Activated CD4-positive, alpha-beta T cell treated with anti-CD3 and anti-CD28 coated beads for 4 hours (primary cell): Measurements from ENCODE around the gene BCL2.

Experiments
- DNase-seq, 2 donors: peaks; one replicate each; pipeline ENCODE4 v3.0.0-alpha.2; 2020

The BCL2 gene

DNA sequence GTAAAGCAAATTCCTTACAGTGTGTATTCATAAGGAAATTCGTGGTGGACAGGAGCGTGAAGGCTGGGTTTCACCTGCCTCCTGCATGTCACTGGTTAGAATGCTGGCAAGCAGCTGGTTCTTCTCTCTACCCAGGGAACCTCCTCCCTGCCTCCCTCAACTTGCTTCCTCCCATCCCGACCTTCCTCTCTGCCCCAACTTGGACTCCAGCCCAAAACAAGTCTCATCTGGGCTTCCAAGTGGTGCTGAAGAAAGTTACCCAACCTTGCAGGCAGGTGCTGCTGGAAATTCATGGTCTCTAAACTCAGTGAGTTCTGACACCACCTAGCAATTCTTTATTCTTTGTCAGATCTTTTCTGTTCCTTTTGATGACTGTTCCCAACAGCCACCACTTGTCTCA, 184.5 kb downstream of the BCL2 start:
- no peak for DNase-seq

DNA sequence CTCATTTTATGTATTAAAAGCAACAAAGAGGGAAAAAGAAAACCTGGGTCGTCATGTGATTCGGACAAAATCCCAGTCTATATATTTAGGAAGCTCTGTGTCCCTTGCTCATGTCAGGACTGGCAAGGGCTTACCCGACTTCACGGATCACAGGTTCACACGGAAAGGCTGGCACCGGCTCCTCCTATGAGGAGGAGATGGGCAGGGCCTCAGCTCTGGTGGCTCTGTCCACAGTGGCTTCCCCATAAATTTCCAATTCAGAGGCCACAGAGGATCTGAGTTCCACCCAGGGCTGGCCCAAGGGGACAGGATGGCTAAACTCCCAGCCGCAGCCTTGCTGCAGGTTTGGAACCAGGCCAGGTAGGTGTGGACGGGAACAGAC, 186.8 kb downstream of the BCL2 start:
- DNase-seq = no peak

DNA sequence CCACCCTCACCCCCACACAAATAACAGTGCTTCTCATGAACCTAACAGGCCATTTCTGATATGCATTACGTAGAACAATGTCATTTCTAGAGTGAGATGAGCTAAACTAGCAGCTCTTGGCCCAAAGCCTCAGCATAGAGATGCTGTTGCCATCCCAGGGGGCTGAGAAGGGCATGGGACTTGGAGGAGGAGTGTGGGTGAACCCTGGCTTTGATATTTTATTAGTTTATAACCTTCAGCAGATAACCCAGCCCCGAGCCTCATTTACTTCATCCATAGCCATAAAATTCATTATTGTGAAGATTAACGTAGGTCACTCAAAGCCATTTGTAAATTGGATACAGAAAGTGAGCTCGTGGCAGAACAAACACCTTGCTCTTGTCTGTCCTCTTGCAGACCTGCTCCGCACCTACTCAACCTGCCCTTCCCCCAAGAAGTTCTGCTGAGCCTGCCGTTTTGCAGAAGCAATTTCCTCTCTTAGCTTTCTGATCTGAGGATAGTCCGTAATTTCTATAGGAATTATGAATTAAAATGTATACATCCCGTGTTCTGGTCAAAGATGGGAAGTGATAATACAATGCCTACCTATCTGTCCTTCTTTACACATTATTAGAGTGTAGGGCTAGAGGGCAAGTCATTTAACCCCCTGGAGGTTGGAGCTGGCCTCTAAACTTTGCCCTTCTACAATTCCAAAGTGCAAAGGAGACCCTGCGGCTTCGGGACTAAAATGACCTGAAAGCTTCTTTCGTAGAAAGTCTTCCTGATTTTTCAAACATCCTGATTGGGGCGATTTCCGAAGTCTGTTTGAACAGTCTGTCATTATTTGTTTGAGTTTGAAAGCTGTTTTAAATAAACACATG, 187.4 kb downstream of the BCL2 start:
- DNase-seq = no peak

DNA sequence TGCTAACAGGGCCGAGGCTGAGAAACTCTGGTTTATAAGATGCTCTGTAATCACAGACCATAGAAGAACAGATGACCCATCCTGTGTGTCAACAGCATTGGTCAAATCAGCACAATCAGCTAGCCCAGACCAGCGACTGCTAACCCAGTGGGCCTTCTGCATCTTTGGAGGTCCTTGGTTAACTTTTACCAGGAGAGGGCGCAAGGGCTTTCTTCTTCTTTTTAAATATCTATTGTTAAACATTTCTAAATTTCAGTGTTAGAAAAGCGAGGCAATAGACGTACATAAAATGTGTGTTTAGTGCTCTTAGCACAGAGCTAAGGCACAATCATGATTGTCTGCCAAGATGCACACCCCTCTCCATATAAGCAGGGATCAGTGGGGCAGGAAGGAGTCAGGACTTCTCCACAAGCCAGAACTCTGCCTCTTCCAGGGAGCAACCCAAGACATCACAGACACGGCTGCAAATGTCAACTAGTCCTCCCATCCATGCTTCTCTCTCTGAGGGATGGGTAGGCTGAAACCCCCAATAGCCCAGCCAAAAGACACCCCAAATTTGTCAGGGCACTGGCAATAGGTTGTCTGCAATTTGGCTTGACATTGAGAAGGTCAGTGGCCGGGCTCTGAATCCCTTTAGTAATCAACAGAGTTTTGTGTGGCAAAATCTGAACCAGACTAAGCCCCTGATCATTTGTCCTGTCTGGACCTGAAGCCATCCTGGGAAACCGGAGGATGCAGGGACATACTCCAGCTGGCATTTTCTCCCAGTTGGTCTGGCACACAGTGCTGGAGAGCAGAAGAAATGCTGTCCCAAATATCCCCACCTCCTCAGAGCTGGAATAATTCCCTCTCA, 188.2 kb downstream of the BCL2 start:
- peak; percentile 62 to 76 for DNase-seq

DNA sequence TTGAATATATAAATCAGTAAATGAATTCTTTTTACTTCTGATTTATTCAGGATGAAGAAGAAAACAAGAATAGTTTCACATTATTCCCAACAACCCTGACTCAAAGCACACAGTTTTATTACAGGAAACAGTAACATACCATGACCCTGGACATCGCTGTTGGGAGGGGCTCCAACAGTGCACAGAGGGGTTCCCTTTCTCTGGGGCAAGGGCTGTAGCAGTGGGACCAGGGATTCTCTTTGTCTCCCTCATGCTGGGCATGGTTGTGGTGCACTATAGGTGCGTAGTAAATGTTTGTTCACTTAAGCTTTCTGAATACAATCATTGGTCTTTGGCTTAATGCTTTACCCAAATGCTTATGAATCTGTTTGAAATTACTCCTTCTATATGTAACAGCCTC, 189.4 kb downstream of the BCL2 start:
- DNase-seq = no peak

DNA sequence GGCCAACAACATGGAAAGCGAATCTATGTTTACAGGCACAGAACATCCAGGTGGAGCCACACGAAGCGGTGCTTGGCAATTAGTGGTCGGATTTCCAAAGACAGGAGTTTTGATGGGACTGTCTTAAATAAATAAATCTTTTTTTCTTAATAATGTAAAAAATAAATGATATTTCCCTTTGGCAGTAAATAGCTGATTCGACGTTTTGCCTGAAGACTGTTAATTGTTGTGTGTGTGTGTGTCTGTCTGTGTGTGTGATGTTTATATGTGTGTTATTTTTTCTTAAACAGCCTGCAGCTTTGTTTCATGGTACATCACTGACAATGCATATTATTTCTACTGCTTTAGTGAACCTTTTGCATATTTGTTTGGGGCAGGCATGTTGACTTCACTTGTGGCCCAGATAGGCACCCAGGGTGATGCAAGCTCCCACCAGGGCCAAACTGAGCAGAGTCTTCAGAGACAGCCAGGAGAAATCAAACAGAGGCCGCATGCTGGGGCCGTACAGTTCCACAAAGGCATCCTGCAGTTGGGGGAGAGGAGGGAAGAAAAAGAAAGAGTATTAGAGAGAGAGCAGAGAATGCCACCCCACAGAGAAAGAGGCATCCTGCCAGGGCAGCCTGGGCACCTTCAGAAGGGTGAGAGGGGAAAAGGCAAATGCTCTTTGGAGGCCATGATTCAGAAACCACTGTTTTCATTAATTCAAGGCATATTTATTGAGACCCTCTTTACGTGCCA, 191.2 kb downstream of the BCL2 start:
- DNase-seq = no peak

DNA sequence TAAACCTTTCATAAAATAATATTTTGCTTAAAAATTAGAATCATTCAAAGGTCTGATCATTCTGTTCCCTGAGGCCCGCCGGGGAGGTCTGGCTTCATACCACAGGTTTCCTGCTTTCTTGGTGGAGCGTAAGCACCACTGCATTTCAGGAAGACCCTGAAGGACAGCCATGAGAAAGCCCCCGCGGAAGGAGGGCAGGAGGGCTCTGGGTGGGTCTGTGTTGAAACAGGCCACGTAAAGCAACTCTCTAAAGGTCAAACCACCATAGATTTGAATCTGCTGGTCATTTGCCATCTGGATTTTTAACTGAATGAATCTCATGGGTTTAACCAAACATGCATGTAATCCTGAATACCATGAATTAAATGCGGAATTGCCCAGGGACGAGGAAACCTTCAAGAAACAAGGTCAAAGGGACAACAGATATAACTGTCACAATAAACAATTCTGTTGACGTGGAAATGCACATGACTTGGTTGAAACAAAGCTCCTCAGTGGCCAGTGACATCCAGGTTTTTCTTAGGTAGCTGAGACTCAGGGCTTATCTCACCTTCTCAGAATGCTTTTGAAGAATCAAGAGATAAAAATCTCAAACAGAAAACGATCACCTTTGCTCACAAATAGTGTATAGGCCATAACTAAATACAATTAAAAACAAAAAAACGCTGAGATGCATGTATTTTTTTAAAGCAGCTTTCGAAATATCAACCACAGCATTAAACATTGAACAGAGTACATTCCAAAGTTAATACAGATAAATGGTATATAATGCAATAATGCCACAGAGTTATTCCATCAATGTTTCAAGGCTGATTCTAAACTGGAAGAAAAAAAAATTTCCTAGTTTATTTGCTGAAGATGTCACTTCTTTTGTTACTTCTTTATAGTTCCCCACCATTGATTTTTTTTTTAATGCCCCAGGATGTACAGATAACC, 193.2 kb downstream of the BCL2 start:
- DNase-seq = no peak

DNA sequence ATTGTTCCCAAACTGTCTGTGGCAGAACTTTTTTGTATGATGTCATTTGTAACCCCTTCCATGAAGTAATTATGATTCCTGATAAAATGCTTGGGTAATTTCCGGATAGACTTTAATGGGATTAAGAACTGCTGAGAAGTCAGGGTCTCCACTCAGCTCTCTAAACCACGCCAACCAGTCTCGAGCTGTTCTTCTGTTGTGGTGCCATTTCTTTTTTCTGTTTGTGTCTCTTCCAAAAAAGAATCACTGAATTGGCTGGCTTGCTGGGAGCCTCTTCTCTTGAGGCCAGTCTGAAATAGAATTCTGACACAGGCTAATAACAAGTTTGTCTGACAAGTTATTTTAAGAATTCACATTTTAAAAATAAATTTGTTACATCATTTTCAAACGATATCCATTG, 198.9 kb downstream of the BCL2 start:
- no peak for DNase-seq

DNA sequence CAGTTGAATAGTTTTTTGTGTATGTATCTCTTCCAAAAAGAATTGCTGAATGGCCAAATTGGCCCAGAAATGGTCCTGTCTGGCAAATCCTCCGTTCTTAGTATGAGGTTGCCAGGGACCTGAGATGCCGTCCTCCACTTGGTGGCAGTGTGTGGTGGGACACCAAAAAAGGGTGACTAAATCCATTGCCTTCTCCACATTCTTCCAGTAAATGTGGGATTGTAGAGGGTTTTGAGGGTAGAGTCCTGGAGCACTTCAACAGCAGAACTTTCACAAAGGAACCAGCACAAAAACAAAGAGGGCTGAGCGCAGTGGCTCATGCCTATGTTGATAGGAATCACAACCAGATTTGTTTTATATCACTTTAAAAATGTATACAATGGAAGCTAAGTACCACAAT, 199.9 kb downstream of the BCL2 start:
- peak; percentile 12 to 18 for DNase-seq

DNA sequence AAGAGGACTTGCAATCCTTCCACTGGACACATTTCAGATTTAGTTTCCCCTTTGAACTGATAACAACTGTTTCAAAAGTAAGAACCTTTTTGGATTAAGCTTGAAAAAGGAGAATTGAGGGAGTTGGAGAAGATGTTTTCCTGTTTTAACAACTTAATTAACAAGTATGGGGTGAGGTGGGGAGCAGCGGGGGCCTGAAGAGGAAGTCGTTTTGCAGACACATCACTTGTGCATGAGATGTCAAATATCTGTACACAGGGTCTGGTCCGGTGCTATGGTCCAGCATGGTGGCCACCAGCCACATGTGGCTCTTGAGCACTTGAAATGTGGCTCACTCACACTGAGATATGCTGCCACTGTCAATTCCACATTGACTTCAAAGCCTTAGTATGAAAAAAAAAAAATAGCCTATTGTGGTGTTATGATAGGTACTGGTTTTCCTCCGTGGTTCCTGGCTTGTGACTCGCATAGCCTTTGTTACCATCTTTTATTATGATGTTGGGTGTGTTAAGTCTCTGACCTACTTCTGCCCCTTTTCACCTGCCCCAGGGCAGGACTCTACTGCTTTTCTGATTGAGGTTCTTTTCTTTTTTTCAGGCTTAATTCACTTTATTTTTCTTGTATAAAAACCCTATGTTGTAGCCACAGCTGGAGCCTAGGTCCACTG, 205.5 kb downstream of the BCL2 start:
- no peak for DNase-seq

DNA sequence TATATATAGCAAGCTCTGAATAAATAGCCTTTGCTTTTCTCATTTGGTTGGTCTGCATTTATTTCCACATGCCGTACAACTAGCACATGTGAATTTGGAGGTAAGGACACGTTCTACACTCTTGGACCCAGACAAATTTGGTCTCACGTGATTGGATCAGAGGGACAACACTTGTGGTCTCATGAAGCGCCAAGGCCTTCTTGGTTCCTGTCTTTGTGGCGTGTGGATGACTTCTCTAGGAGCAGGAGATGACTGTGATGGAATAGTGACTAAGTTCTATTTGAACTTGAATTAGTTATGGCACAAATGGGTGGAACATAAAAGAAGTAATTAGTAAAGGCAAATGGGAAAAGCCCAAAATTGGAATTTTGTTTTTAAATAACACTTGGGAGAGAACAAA, 206.9 kb downstream of the BCL2 start:
- DNase-seq = no peak

DNA sequence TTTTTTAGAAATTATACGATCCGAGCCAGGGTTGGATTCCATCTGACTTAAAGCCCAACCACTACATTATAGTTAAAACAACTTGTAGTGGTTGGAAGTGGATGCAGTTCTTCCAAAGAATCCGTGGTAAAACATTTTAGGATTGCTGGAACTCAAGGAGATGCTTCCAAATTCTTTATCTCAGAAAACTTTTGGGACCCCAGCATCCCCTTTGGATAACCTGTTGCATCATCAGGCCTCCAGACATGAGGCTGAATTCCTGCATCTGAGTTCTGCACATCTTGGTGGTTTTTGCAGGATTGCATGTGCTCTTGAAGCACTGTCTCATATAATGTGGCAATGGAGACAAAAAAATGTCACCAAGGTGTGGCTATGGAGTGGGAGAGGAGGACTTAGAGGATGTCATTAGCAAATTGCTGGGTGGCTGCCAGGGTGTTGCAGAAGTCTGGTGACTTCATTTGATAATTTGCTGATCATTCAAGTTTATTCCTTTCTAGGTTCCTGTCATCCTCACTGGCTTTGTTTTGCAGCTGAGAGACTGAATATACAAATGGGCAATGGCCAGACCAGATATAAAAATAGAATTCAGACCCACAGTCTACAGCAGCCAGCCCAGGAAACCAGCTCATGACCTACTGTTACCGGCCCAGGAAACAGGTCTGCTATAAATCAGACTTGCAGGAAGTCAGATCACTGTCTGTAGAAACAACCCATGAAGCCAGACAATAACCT, 207.7 kb downstream of the BCL2 start:
- DNase-seq = no peak

DNA sequence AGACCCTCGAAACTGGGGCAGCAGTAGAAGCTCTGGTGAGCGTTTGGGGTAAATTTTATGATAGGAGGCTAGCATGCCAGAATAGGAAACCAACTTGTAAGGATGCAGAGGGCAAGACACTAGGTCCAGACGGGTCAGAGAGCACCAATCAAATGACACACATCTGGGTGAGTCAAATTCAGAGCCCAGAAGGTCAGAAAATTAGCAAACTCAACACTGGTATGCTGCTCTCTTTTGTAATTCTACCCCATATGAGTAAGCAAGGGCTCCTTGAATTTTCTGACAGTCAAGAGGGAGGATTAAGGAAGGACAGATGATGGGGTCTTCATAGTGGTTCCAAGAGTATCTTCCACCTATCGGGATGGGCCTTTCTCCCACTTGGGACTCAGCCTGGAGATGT, 209.8 kb downstream of the BCL2 start:
- no peak for DNase-seq

DNA sequence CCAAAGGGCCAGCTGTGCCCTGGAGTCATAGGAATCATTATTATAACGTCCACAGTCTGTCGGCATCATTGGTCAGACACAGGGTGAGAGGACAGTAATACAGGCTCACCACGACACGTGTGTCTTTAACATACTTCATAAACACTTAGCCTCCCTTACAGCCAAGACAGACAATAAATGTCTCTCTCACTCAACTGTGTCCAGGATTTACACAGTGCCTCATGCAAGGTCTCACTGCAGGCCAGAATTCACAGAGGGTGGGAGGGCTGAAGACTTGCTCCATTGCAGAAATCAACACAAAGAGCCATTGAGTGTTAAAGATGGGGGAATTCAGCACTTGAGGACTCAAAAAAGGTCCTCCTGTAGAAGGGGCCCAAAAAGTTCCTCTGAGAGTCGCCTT, 210.5 kb downstream of the BCL2 start:
- no peak for DNase-seq

DNA sequence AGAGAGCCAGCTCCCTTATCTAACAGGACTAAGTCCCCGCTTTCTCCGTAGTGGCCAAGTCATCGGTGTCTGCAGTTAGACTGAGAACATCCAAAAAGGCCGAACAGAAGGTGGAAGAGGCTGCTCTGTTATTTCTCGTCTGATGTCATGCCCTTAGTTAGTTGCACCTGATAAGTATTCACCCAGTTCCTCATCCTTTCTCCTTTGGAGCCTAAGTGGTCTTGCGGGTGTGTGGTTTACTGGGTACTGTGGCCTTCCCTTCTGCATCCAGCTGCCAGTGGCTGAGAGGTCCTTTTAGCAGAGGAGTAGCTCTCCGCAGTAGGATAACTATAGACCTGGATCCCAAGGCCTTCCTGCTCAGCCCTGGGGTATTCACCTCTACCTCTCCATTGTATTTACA, 211.6 kb downstream of the BCL2 start:
- DNase-seq = no peak

DNA sequence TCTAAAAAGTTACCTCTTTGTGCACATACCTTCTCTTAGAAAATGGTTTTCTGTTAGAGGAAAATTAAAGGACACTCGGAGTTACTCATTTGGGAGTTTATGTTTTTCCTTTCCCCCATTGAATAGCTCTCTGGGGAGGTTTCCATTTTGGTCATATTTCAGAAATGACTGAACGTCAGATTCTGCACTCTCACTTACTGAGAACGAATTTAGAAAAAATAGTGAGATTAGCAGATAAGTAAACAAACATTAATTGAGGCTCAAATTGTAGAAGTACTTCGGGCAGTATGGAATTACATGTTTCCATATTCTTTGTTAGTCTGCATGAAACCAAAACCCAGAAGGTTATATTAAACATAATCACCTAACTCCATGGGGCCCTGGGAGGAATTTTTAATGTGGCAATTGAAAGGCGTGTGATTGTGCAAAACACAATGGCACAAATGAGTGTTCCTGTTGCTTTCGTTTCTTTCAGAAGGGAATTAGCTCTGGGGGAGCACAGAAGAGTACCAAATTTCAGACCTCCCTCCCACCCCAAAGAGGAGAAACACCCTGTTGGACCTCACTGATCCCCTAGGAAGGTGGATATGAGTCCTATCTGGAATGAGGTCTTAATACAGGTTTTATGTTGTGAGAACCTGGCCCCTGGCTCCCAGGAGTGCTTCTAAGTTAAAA, 212.3 kb downstream of the BCL2 start:
- DNase-seq = no peak

DNA sequence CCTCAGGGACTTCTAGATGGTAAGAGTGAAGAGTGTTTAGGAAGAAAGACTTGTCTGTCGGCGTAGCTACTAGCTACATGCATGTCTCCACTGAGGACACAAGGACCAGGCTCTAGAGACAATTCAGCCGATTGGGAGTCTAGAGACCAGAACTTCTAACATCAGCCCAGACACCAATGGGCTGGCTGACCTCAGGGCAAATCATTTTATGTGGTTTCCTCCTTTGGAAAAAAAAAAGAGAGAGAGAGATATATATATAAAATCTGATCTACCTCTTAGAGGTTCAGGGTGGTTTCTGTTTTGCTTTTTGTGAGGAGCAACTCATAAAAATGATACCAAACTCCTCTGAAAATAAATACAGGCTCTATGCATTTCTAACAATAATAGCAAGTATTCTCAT, 212.8 kb downstream of the BCL2 start:
- no peak for DNase-seq

DNA sequence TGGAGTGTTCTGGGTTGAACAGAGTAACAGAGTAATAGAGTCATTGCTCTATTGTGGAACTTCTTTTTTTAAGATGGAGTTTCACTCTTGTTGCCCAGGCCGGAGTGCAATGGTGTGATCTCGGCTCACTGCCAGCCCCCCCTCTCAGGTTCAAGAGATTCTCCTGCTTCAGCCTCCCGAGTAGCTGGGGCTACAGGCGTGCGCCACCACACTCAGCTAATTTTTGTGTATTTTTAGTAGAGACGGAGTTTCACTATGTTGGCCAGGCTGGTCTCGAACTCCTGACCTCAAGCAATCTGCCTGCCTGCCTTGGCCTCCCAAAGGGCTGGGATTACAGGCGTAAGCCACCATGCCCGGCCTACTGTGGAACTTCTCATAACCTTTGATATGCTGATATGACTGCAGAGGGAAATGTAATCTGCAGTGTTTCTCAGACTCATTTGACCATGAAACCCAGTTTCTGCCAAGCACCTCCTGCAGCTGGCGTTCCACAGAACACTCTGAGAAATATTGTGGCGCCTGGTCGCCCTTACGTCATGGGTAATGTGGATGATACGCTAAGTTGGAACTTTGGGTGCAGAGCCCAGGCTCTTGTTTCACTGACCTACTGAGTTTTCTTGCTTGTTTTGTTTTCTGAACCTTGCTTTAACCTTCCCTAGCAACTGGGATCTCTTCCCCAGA, 213.8 kb downstream of the BCL2 start:
- no peak for DNase-seq

DNA sequence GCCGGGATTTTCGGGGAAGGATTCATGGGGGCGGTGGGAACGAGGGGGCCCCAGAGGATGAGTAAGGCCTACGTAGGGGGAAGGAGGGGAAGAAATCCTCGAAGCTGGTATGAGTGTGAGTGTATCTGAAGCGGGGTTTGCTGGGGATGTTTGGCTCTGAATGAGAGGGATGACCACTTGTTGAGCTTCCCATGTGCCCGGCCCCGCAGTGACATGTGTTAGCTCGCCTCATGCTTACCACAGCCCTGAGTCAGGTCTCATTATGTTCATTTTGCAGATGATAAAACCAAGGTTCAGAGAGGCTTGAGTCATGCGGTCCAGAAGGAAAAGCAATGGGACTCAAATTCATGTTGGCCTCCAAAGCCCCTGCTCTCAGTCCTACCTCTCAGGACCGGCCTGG, 214.7 kb downstream of the BCL2 start:
- DNase-seq = no peak
